ENCODE measurements around the gene IQUB. TPM values are rescaled to one million over a fixed set of nuclear protein-coding genes. Genes with fewer than 3 reads are reported as not detected.

The IQUB gene
- total RNA-seq, 1 experiment from 2014 or later = 0.77 TPM

- H3K36me3 Mint-ChIP-seq = no peaks in the 10 kb centered on the region
- POLR2A ChIA-PET = no interaction called here
These were observed 46.2 kb upstream of the IQUB start for GRCh38 chr7:123580406-123581161.

GRCh38 chr7:123579416-123579815, 45.0 kb upstream of the IQUB start:
- ATAC-seq (no peak), DNase-seq (ENCODE audit: low spot score) (no peak)
- ChIA-PET POLR2A (no interaction called here), CTCF (no interaction called here)
- Mint-ChIP-seq H3K36me3 (no peaks in the 10 kb centered on the region), H3K4me3 (no peak overlapping the region), H3K27ac (no peak overlapping the region), H3K27me3 (ENCODE audit: low read depth) (no peaks in the 10 kb centered on the region), H3K4me1 (peaks cover 46% of the 10 kb centered on the region), H3K9me3 (no peaks in the 10 kb centered on the region)
- TF ChIP-seq GTF2I (CRISPR knock-in tag; conservative IDR thresholded peaks at IDR 0.05) = no peak
- TF ChIP-seq HMGXB4 (CRISPR knock-in tag; IDR thresholded peaks at IDR 0.05) = no peak
- no peak for TF ChIP-seq EMX1 (CRISPR knock-in tag; IDR thresholded peaks at IDR 0.05)
- no peak for TF ChIP-seq IRF1 (CRISPR knock-in tag; IDR thresholded peaks at IDR 0.05)
- no peak for TF ChIP-seq NR2C2 (CRISPR knock-in tag; IDR thresholded peaks at IDR 0.05)
- TF ChIP-seq PREB (CRISPR knock-in tag; IDR thresholded peaks at IDR 0.05; ENCODE audit: borderline replicate concordance) = no peak
- no peak for TF ChIP-seq NFE2L1 (CRISPR knock-in tag; IDR thresholded peaks at IDR 0.05)
- TF ChIP-seq TP53 (CRISPR knock-in tag; IDR thresholded peaks at IDR 0.05) = no peak

More at GRCh38 chr7:123580406-123581161, 46.2 kb upstream of the IQUB start:
- DNase-seq (ENCODE audit: low spot score) (no peak), ATAC-seq (peak; percentile 95)
- no peak for TF ChIP-seq ELF4 (CRISPR knock-in tag; IDR thresholded peaks at IDR 0.05; ENCODE audit: low read depth)
- TF ChIP-seq GTF2I (CRISPR knock-in tag; conservative IDR thresholded peaks at IDR 0.05) = peak; percentile 71; the same call in 1 of the 2 replicates
- Mint-ChIP-seq H3K4me3 (no peak overlapping the region), H3K9me3 (no peaks in the 10 kb centered on the region), H3K27me3 (ENCODE audit: low read depth) (no peaks in the 10 kb centered on the region), H3K4me1 (peaks cover 38% of the 10 kb centered on the region), H3K27ac (no peak overlapping the region; the same call in 1 of the 2 replicates)
- CTCF ChIA-PET = interaction anchor here (0.6 to 2.7 kb wide), 12 partner anchors 10 to 292 kb away, joined by 3 to 20 read pairs (median 4); partner anchors contain the start of gene NDUFA5

- no peak for DNase-seq (ENCODE audit: low spot score)
- peak overlapping the region; percentile 58; the same call in 1 of the 2 replicates for H3K27ac Mint-ChIP-seq
- H3K4me1 Mint-ChIP-seq = peaks cover 38% of the 10 kb centered on the region
- no peak for ATAC-seq
- ChIA-PET CTCF (interaction anchor here (0.7 to 3.0 kb wide), 4 partner anchors 80 to 223 kb away, joined by 3 to 10 read pairs (median 4); no protein-coding TSS in a partner anchor), POLR2A (no interaction called here)
- H3K36me3 Mint-ChIP-seq = no peaks in the 10 kb centered on the region
- no peak overlapping the region for H3K4me3 Mint-ChIP-seq
- H3K27me3 Mint-ChIP-seq (ENCODE audit: low read depth) = no peaks in the 10 kb centered on the region; the same call in 1 of the 2 replicates
- H3K9me3 Mint-ChIP-seq = no peaks in the 10 kb centered on the region
- TF ChIP-seq JUN (CRISPR knock-in tag; IDR thresholded peaks at IDR 0.05) = no peak
- TF ChIP-seq ZNF425 (CRISPR knock-in tag; conservative IDR thresholded peaks at IDR 0.05) = no peak
- no peak for TF ChIP-seq CTCF (IDR thresholded peaks at IDR 0.05)
- no peak for TF ChIP-seq ZSCAN18 (CRISPR knock-in tag; IDR thresholded peaks at IDR 0.05)
- TF ChIP-seq ZNF281 (CRISPR knock-in tag; IDR thresholded peaks at IDR 0.05) = no peak
- TF ChIP-seq CDX4 (CRISPR knock-in tag; IDR thresholded peaks at IDR 0.05; ENCODE audit: borderline replicate concordance) = no peak
These were observed 39.6 kb upstream of the IQUB start for GRCh38 chr7:123573896-123574467.
